HG03442 (cell line): ENCODE results near the gene MDC1.
A peak's percentile ranks its signal among the peaks of the same experiment; 100 is the strongest.

Experiments
- ATAC-seq: cut with Tn5 transposase; IDR thresholded peaks from one replicate; pipeline ENCODE4 v1.9.1; 2021; ENCODE audit warnings: mild to moderate bottlenecking, moderate library complexity; ENCODE audit not compliant: unreplicated experiment

The MDC1 gene

DNA sequence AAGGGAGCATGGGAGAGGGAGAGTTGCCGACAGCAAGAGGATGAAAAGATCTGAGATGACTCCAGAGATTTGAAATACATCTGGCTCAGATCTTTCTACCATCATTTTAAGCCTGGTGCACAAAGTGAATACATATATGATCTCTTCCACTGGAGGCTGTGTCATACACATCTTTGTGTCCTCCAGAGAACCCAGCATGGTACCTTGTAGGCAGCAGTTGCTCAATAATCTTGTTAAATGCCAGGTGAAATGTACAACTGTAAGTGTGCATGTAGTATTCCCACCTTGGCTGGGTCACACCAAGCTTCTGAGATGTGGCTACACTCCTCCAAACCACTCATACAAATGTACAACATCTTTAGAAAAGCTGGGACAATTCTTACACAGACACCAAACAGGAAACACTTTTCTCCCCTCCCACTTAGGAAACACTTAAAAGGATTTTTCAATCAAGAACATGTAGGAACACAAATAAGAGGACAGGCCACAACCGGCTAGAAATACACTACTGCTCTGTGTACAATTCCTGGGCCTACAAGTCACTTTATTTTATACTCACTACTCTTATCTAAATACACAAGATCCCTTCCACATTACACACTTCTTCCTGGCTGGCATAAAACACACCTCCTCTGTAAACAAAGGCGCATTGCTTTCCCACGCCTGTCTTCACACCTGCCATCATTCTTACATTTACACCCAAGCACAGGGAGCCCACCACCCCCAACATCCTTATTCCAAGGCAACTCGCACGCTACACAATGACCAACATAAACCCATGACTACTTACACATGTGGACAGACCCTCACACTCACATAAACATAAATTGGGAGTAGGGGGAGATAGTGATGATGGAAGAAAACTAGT lies 31.1 kb upstream of the MDC1 start:
- ATAC-seq, result no peak

- ATAC-seq, result no peak
Observed at GRCh38 chr6:30747300-30747687, 30.2 kb upstream of the MDC1 start.

- no peak for ATAC-seq
Observed at GRCh38 chr6:30744054-30744805, 27.1 kb upstream of the MDC1 start, which contains the start of gene IER3. TSS of gene IER3 (minus strand) at chr6:30744547. CDS start at chr6:30744518, 29 bp downstream.

- ATAC-seq, result no peak
Observed at GRCh38 chr6:30743099-30744053, 26.3 kb upstream of the MDC1 start.

DNA sequence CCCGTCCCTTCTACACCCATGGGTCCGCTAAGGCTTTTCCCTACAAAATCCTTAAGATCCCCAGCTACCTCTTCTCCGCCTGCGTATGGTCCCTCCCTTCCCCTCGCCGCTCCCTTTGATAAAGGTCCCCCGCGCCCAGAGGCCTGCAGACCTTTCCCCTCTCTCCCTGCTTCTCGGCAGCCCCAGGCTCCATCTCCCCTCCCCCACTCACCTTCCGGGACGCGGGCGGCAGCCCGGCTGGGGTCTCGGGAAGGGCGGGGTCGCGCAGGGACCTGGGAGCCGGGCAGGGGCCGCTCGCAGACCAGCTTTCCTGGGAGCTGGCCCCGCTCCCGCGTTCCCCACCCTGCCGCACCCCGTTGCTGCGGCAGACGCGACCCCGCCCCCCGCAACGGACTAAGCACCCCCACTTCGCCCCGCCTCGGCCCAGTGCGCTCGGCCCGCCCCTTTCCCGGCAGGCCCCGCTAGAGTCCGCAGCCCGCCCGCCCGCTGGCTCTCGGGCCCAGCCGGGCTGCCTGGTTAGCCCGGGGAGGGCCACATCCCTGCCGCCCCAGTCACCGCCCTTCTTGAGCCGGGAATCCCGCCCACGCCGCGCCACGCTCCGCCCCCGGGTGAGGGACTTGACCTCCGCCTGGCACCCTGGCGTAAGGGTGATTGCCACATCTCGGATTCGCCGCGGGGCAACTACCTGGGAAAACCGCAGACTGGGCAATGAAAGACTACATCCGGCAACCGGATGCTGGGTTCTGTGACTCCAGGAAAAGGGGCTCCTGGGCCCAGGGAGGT lies 25.4 kb upstream of the MDC1 start, which contains the start of gene FLOT1:
TSS of gene FLOT1 (minus strand) at position 372 of the 783 bp plus-strand sequence. CDS start 498 bp downstream, outside the sequence.
- peak; percentile 59 for ATAC-seq

DNA sequence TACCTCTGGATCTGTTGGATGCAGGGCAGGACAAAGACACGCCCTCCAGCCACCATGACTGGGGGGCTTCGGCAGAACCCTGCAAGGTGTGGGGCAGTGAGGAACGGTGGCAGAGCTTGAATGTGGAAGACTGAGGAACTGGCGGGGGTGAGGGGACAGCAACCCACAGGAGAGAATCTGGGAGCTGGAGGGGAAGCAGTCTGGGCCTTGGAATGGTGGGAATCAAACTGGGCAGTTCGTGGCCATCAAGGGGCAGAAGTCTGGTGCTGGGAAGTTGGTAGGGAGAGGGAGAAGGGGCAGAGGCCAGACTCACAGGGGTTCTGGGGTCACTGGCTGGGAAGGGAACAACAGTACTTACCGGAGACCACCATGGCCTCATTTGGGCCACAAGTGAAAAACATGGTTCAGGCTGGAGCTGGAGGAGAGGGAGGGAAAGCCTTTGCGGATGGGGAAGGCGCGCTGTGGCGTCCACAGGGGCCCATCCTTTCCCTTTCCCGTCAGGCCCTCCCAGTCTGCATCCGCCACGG lies 24.8 kb upstream of the MDC1 start:
- no peak for ATAC-seq

DNA sequence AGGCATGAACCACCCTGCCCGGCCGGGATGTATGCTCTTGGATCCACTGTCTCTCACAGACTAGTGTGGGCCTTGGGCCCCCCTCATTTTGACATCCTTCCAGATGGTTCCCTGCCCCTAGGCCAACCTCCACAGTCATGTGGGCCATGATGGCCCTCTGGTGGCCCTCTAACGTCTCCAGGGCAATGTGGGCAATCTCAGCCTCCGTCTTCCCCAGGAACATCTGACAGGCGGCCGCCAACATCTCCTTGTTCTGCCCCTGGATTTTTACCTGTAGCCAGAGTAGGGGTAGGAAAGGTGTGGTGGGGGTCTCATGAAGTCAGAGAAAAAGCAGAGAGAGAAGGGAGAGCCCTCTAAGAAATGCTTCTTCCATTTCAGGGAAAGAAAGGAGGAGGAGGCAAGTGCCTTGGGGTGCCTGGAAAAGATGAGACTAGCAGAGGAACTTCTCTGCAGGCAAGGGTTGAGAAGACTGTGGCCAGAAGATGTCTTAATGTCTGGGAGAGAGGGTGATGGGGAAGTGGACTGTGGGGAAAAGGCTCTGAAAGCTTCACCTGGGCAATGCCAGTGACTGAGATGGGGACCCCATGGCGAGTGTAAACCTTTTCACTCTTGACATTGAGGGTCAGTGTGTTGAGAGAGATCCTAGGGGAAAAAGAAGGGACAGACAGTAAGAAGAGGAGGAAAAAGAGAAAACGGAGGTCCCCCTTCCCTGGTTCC lies 24.1 kb upstream of the MDC1 start:
- ATAC-seq, result no peak

GRCh38 chr6:30740540-30740870 lies 23.4 kb upstream of the MDC1 start:
- no peak for ATAC-seq

- no peak for ATAC-seq
Observed at GRCh38 chr6:30738532-30738931, 21.5 kb upstream of the MDC1 start.

- no peak for ATAC-seq
Observed at GRCh38 chr6:30735668-30736314, 18.7 kb upstream of the MDC1 start.

DNA sequence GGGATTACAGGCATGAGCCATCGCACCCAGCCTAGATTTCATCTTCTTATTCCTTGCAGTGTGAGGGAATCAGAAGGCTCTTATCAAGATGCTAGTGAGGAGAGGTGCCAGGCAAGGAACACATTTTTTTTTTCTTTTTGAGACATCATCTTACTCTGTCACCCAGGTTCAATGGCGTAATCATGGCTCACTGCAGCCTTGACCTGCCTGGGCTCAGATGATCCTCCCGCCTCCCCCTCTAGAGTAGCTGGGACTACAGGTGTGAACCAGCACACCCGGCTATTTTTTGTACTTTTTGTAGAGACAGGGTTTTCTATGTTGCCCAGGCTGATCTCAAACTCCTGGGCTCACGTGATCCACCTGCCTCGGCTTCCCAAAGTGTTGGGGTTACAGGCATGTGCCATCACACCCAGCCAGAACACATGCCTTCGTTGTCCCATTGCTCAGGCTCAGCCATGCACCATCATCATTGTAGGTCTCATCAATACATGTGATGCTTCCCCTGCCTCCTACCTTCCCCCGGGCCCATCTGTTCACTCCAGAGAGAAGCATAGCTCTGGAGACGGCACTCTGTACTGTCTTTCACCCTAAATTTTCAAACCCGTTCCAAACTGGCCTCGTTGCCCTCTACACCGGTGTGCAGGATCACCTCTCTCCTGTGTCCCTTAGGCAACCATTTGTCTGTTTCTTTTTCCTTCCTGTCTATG lies 15.3 kb upstream of the MDC1 start:
- ATAC-seq, result no peak

DNA sequence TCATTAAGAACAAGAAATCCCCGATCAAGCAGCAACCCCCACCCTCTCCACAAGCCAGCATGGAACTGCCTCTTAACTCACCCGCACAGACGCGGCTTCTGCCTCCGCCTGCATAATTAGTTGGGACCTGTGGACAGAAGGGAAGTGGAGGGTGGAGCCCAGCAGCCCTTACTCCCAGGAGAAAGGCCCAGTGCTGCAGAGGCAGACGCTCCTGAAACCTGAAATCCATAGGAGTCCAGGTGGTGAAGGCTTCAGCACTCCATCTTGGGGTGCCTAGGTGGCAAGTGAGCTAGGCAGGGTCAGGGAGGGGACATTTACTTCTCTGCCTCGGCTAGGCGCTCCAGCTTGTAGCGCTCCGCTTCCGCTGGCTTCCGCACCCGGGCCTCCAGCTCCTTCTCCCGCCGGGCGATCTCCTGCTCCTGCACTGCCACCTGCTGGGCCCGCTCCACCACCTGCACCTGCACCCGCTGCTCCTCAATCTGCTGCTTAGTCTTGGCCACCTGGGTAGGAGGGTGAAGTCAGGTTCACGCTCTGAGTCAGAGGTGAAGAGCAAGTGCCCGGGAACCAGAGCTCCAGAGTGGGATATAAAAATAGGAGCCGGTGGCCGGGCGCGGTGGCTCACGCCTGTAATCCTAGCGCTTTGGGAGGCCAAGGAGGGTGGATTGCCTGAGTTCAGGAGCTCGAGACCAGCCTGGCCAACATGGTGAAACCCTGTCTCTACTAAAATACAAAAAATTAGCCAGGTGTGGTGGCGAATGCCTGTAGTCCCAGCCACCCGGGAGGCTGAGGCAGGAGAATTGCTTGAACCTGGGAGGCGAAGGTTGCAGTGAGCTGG lies 13.7 kb upstream of the MDC1 start:
- peak; percentile 49 for ATAC-seq

DNA sequence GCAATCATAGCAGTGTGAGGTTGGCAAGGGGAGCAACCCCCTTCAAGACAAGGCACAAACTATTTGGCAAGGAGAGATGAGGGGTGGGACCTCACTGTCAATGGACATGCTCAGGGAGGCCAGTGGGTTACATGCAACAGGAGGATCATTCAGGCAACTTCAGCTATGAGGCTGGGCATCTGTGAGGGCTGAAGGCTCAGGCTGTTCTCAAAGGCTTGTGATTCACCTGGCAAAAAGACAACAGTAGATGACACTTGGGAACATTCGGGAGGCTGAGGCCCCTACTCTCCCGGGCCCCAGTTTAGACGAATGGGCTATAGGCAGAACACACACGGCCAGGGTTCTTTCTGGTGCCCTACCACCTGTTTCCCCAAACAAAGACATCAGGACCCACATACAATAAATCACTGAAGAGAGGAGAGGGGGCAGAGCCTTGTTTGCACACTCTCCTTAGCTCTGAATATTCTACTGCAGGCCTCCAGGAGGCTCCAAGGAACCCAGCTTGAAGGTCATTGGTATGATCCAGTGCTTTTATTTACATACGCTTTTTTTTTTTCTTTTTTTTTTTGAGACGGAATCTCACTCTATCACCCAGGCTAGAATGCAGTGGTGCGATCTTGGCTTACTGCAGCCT lies 11.0 kb upstream of the MDC1 start:
- no peak for ATAC-seq

DNA sequence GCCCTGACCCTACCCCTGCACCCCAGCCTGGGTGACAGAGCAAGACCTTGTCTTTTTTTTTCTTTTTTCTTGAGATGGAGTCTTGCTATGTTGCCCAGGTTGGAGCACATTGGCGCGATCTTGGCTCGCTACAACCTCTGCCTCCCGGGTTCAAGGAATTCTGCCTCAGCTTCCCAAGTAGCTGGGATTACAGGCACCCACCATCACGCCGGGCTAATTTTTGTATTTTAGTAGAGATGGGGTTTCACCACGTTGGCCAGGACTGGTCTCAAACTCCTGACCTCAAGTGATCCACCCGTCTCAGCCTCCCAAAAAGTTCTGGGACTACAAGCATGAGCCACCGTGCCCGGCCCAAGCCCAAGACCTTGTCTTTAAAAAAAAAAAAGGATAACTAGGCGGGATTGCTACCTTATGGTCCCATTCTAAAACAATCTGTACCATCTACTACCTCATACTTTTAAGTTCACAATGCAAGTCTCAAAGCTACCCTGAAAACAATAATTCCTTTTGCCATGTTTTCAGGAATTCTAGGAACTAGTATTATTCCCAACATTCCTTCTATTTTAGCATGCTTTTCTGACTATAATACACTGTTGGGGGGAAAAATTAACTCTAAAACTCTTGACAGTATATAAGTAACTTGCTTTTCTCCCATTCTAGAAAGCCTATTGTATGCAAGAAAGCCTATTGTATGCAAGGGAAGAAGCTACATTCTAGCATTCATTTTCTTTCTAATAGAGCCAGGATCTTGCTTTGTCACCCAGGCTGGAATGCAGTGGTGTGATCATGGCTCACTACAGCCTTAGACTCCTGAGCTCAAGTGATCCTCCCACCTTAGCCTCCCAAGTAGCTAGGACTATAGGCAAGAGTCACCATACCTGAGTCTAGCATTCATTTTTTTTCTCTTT lies 9.7 kb upstream of the MDC1 start:
- ATAC-seq, result no peak

DNA sequence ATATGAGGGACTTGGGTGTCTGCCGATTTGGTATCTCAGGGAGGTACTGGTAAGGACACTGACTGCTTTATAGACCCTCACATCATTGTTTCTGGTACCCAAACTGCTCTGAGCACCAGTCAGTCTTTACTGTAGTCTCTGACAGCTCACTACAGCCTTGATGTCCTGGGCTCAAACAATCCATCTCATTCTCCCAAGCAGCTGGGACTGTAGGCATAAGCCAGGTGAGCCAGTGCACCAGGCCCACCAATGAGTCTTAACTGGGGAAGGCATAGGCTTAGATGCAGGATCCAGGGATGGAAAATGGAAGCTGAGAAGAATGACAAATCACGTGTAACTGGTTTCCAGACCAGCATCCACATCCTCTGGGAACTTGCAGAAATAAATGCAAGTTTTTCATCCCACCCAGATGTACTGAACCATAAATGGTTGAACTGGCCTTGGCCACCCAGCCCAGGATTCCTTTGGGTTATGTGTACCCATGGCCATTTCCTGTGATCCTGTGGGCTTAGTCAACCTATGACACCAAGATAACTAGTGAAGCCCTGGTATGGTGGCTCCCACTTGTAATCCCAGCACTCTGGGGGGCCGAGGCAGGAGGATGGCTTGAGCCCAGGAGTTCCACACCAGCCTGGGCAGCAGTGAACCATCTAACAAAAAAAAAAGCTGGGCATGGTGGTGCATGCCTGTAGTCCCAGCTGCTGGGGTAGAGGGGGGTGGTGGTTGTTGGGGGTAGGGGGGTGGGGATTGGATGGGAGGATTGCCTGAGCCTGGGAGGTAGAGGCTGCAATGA lies 8.8 kb upstream of the MDC1 start:
- no peak for ATAC-seq
